AG08395 (cell line): ENCODE data around the gene LCP2.
"Not testable (repeated sequence)": the region's sequence is repeated elsewhere in the genome, so short reads cannot be mapped to it uniquely, and the experiment has no call there.

Experiments used
- DNase-seq: peaks from one replicate; pipeline ENCODE4 v3.0.0; 2012; ENCODE audit warnings: mixed read lengths, low spot score

LCP2 gene

DNA sequence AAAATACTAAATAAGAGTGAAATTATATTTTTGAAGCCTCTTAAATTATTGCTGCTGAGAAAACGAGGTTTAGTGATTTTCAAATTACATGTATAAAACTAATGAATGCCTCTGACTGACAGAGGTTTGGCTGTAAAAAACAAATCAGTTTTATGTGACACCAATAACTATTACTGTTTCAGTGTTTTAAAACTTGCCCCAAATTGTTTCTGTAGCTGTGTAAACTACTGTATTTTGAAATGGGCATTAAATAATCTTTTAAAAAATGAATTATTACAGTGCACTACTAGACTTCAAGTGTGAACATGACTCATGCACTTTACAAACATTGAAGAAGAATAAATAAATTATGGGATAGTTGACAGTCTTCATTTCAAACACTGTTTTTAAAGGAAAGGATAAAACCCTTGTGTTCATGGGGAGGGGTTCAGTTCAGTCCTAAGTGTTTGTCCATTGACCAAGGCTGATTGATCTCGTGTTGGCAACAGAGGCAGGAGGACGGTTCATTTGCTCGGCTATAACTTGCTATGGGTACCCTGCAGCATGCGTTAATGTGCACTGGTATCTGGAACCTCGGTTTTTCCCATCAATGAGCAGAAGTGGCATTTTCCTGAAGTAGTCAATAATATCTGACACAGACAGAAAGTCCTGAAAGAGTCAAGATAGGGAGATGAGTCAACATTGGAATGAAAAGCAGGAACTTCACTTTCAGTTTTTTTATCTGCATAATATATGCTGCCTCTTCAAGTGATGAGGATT lies 49.2 kb downstream of the LCP2 start:
- DNase-seq = no peak

DNA sequence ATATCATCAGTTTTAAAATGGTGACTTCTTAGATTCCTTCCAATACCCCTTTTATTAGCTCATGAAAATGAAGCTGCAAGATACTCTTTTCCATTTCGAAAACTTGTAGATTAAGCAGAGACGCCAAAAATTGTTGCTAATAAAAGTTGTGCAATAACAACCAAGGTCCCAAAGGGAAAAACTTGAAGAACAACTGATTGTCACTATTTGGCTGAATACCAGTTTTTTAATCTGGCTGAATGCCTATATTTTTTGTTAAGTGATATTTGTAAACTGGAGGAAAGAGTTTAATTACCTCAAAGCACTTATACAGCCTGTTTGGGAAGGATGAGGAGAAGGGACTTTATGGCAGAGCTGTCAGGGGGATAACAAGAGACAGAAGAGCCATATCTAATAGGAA lies 50.2 kb downstream of the LCP2 start:
- no peak for DNase-seq

DNA sequence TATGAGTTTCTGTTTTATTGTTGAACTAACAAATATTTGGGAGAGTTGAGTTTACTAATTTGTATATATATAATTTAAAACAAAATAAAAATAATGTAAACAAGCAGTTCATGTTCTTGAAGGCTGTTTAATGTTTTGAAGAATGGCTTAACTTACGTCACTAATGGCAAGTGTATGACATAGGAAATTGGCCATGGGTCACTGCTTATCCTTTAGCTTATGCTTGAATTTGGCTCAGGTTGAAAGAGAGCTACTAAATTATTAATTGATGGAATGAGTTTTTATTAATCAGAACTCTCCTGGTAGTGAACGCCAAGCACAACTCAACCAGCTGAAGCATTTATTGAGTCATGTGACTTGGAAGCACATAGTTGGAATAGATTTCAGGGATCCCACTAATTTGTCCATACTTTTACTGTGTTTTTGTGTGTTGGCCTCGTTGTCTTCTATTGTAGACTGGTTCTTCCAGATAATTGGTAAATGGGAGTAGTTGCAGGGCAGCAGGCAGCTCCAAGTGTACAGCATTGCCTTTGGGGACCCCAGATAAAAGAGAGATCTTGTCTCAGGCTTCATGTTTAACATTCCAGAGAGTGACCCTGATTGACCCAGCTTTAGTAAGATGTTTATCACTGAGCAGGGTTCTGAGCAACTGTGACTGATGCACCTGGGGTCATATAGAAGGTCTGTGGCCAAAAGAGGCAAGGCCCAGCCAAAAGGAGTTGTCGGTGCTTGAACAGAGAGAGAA lies 51.3 kb downstream of the LCP2 start:
- no peak for DNase-seq

DNA sequence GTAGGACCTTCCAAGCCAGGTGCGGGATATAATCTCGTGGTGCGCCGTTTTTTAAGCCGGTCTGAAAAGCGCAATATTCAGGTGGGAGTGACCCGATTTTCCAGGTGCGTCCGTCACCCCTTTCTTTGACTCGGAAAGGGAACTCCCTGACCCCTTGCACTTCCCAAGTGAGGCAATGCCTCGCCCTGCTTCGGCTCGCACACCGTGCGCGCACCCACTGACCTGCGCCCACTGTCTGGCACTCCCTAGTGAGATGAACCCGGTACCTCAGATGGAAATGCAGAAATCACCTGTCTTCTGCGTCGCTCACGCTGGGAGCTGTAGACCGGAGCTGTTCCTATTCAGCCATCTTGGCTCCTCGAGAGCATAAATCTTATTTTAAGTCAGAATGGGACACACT lies 52.1 kb downstream of the LCP2 start:
- not testable (repeated sequence) for DNase-seq

DNA sequence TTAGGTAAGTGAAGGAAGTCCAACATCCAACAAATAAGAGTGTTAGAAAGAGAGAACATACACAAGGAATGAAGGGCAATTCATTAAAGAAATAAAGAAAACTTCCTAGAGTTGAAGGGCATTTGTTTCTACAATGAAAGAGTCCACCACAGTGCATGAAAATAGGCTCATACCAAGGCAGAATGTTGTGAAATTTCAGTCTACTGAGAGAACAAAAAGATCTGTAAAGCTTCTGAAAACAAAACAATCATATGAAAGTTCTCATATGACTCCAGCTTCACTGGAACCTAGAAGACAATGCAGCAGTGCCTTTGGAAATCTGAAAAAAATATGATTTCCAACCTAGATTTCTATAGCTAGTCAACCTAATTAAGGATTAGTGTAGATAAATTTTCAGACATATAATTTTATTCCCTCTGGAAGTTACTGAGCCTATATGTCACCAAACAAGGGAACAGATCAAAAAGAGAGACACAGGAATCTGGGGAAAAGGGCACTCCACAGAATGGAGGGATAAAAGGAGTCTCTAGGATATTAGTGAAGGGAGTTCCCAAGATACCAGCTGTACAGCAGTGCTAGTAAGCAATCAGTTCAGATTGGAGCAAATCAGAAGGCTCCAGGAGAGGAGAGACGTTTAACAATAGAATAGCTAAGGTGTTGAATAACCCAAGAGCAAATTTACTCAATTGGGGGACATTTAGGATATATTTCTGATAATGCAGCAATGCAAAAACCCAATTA lies 59.0 kb downstream of the LCP2 start:
- DNase-seq = no peak

DNA sequence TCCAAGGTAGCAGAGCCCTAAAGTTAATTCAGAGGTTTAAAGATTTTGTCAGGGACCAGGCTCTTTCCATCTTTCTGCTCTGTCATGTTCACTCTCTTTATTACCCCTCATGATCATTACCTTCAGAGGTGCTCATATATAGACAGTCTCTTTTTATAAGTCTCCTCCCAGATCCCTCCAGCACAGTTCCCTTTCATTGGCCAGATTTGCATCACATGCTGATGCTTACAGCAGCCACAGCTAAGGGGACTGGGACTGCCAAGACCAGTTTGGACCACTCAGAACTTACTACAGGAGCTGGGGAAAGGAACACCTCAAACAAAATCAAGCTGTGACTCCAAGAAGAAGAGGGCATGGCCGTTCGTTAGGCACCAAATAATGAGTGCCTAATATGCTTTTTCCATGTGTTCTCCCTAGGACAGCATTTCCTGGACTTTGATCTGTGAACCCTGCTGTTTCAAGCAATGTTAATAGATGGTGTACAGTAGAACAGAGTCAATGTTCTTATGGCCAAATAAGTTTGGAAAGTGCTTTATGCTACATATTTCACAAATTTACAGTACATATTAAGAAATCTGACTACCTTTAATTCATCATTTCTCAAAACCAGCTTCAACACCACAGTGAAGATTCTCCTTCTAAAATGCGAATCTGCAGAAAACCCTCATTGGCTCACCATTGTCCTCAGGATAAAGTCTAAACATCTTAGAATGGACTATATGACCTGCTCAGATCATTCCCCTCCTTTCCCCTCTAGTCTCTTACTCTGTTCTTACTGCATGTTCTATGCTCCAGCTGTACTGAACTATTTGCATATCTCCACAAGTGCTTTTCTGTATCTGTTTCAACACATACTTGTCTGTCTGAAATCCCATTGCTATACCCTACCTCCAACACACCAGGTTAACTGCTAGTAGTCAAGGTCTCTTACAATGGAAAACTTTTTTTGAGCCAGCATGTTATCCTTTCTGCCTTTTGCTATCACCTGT lies 61.4 kb downstream of the LCP2 start:
- DNase-seq = no peak

DNA sequence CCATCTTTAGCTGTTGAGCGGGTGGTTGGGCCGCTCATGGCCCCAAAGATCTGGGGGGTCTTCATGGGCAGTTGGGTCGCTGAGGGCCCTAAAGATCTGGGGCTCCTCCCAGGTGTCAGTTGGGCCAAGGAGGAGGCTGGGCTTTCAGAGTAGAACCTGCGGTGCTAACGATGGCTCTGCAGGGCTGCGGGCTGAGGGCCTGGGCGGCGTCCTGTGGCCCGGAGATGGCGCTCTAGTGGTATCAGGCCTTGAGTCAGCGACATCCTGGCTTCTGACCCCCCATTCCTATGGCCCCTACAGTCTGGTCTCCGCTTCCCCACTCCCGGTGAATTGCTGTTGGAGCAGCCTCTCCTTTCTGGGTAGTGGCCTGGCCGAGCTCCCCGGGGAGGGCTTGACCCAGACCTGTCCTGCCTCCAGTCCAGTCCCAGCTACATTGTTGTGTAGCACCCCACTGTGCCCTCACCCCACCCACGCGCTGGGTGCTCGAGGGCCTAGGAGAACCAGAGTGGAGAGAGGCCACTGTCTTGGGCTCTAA lies 64.2 kb downstream of the LCP2 start:
- DNase-seq = no peak

DNA sequence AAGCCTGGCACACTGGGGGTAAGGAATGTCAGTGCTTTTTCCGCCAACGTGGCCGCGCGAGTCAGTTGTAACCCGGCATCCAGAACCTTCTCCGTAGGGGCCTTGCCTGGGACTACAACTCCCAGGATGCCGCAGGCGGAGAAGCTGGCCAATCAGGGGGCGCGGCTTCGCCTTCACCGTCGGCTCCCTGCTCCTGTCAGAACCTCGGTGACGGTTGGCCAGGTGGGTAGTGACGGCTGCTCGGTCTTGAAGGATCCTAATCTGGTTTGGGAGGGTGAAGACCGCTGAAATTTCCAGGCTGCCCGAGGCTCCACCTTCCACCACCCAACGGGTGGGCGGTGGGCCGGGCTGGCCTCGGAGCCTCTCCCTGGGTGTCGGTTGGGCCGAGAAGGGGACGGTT lies 64.8 kb downstream of the LCP2 start, which contains the start of gene C5orf58:
Gene C5orf58 (plus strand): TSS at position 200 of the 400 bp plus-strand sequence. CDS start 1,992 bp downstream, outside the sequence.
- DNase-seq = no peak

DNA sequence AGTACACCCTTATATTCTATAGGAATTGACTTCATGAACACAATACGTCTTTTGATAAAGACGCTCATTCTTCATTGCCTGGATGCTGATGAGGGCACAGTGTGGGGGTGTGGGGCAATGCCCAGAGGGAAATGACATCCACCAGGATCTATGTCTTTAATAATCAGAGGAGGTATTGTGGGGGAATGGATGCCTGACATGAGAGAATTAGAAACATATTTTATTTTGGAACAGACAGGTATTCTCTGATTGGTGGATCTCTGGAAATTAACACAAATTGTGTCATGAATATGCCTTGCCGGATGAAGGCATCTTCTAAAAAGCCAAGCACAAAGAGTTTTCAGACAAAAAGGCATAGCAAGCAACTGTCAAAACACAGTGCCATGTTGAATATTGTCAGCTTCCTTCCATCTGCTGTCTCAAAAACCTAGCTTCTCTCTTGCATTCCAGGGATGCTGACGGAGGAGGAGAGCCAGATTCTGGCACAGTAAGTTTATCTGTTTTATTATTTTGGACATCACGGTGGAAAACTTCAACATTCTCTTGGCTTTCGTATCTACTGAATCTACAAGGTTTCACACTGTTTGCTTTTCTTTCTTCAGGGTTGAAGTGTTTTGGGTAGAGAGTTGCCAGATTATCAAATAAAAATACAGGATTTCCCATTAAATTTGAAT lies 68.7 kb downstream of the LCP2 start:
- DNase-seq = no peak

DNA sequence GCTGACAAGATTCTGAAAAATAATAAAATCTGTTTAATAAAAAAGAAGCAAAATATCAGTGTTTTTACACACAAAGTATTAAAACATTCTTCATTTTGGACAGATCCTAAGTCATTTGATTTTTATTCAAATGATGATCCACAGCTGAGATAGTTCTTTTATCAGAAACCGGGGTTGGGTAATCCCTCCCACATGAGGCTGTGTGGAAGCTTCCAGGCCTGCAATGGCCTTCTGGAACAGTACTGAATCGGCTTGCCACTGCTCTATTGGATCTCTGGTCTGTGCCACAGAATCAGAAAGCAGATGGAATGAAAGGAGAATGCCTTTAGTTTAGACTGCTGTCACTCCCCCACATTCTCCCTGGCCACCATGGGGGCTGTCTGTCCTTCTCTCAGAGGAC lies 70.9 kb downstream of the LCP2 start:
- no peak for DNase-seq

DNA sequence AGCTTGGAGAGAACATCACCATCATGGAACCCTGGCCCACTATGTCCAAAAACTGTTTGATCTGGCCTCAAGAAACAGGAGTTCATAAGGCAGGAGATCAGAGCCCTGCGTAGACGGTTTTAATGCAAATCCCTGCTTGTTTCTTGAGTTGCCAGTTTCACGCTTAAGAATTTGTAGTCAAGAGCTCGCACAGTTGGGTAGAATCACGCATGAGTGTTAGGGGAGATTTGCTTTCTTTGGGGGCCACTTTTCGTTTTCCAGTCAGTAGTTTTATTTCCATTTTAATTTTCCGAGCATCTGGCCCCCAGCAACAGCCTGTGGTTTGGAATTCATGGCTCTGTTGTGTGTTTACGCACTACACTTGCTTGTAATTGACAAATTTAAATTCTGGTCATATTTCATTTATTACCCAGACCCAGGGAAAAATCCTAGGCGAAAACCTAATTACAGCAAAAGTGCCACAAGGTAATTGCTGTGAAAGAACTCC lies 71.4 kb downstream of the LCP2 start:
- DNase-seq = no peak

DNA sequence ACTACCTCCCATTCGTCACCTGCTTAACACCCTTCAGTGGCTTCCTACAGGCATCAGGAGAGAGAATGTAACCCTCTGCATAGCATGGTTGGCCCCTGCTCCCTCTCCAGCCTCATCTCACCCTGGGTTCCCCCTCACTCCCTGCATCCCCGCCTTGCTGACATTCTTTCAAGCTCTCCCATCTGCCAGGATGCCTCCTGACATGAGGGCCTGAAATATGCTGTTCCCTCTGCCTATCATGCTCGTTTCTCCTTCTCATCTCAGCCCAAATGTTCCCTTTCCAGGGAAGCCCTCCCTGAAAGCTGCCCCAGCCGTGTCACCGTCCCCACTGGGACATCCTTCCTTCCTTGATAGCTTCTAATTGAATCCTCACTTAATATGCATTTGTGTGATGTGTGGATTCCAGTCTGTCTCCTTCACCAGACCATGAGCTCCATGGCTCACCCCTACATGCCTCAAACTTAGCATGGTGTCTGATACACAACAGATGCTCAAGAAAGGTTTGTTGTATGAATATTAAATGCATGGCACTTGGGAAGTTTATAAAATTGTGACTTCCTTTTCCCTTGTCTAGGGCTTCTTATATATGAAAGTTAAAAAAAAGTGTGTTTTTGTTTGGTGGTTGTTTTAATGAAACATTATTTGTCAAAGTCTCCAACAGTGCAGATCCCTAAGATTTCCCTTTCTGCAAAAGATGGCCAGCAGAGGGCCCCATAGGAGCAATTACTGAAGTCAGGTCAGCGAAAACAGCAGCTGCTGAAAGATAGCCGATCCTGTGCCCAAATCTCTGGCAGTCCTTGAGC lies 72.0 kb downstream of the LCP2 start:
- peak; percentile 72 for DNase-seq

DNA sequence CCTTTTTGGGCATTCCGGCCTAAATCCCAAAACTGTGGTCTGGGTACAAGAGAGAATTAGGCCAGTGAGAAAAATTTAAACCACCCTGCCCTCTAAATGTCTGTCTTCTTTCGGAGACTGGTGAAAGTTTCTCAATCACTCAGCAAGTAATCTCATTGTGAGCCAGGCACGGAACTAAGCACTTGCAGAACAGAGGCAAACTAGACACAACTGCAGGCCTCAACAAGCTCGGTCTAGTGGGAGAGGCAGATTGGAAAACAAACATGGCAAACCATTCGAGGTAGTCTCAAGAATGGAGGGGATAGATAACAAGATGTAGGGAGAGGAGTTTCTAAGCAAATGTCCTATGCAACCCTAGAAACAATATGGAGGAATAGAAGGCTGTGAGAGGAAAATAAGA lies 73.7 kb downstream of the LCP2 start:
- DNase-seq = no peak

DNA sequence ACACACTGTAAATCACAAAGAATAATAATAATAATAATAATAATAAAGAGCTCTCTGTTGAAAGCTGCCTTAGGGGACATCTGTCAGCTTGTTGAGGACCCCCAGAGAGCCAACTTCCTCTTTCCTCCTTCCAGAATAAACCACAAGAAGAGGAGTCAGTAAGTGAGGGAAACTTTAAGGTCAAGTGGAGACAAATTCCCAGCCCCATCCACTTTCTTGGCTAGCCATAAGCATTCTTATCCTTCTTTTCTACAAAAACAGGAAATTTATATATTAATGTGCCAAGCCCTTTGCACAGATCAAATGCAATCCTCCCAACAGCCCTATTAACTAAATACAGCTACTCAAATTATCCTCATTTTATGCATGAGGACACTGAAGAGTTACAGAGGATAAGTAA lies 74.2 kb downstream of the LCP2 start:
- no peak for DNase-seq

DNA sequence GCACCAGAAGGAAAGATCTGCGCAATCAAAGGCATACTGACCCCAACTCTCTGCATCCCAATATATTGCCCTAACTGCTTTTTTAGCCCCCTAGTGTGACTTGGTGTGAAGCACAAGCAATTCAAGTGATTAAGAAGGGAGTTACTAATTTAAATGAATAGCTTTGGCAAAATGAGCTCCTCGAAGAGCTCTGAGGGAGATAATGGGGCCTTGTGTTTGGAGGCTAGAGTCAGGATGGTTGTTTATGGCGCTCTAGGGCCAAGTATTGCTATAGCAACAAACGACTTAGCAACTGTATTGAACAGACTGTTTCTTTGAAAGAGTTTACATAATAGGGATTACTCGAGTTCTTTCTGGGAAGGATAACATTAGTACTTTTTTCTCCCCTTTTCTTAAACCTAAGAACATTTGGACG lies 76.2 kb downstream of the LCP2 start:
- DNase-seq = no peak

DNA sequence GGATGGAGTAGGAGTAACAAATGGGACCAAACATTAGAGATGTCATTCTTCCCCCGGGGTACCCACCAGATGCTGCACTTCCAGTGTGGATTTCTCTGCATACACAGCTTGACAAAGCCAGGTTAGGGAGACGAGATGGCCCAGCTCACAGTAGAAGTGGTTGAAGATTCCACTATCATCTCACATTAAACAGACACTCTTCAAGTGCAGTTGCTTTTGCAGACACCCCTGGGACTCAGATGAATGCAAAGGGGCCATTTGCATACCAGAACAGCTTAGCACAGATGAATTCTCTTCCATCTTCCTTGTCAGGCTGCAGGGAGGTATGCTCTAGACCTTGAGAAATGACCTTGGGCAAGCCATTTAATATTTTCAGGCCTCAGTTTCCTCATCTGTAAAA lies 77.4 kb downstream of the LCP2 start:
- DNase-seq = no peak

DNA sequence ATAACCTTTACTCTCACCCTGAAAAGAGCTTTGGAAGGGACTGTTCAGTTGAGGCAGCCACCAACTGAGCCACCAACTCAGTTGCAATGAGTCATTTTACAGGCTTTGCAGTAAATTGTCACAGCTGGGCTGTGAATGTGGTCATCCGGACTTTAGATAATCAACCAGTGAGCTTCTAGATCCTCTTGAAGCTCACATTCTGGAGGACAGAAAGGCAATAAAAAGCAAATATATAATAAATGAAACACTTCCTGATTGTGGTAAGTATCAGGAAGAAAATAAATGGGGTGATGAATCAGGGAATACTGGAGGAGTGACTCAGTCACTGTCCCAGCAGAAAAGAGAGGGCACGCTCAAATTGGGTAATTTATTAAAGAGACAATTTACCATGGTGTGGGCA lies 78.0 kb downstream of the LCP2 start:
- peak; percentile 75 for DNase-seq

DNA sequence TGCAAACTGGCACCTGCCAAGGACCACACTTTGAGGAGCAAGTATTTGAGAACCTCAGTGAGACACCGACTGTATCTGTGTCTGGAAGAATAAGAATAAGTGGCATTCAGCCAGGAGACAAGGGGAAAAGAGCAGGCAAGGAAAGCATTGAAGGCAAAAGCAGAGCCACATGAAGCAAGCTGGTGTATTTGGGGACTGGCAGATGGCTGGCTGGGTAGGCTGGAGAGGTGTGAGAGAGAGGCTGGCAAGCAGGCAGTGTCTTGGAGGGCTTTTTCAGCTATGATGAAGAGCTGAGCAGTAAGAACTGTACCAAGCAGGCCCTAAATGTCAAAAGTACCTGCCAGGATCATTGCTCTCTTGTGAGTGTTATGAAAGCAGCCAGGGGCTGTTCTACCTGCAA lies 78.9 kb downstream of the LCP2 start:
- DNase-seq = no peak

DNA sequence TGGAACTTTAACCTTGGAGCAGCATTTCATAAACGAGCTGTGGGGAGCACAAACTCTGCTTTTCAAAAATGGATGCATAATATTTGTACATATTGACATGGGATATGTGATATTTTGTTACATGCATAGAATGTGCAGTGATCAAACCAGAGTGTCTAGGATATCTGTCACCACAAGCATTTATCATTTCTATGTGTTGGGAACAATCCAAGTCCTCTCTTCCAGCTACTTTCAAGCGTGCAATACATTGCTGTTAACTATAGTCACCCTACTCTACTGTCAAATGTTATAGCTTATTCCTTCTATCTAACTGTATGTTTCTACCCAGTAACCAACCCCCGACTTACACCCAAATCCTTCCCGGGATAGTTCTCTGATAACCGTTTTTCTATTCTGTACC lies 79.7 kb downstream of the LCP2 start:
- DNase-seq = no peak
